ENCODE results near the gene TFF3.

The TFF3 gene

DNA sequence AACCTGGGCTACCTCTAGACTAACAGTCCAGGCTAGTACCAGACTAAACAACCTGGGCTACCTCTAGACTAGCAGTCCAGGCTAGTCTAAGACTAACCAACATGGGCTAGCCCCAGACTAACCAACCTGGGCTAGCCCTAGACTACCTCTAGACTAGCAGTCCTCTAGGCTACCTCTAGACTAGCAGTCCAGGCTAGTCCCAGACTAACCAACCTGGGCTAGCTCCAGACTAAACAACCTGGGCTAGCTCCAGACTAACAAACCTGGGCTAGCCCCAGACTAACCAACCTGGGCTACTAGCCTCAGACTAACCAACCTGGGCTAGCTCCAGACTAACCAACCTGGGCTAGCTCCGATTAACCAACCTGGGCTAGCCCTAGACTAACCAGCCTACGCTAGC, 33.6 kb upstream of the TFF3 start:
- DNase-seq (ENCODE audit: low spot score): no peak
- TF ChIP-seq CTCF (conservative IDR thresholded peaks at IDR 0.05; ENCODE audit: low read depth): no peak
- CTCF ChIA-PET: interaction anchor here (1.1 kb wide), 1 partner anchor 203 kb away, joined by 4 read pairs; no protein-coding TSS in a partner anchor
- POLR2A ChIA-PET (ENCODE audit: low non-redundant PET): no interaction called here
- H3K27ac ChIP-seq: no peak overlapping the region

DNA sequence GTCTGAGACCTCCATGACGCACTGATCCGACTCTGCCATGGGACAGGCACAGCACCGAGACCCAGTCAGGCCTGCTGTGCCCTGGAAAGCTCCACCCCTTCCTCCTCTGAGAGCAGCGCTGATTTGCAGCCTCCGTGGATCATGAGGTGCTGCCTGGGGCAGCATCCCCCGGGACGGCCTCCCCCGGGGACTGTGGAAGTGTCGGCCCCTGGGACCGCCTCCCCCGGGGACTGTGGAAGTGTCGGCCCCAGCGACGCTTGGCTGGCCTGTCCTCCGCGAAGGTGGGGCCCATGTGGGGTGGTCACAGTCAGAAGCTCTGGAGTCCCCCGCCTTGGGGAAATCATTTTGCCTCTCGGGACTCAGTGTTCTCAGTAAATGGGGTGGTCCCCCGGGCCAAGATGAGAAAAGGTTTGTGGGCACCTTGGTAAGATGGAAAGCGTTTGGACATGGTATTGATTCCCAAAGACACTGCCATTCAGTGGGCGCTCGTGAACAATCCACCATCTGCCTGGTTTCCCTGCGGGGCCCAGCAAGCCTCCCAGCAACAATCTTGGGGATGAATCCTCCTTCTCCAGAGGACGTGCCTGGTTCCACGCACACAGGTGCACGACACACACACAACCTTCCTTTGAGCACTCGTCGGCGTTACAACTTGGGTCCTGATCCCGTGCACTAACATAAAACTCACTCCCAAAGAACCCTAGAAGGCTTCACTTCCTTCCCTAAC, 32.6 kb upstream of the TFF3 start:
- no peak overlapping the region for H3K27ac ChIP-seq
- POLR2A ChIA-PET (ENCODE audit: low non-redundant PET): no interaction called here
- no peak for DNase-seq (ENCODE audit: low spot score)
- TF ChIP-seq CTCF (conservative IDR thresholded peaks at IDR 0.05; ENCODE audit: low read depth): no peak
- CTCF ChIA-PET: no interaction called here

- no peak overlapping the region for H3K27ac ChIP-seq
- ChIA-PET CTCF (no interaction called here), POLR2A (ENCODE audit: low non-redundant PET) (no interaction called here)
- DNase-seq (ENCODE audit: low spot score): no peak
- TF ChIP-seq CTCF (conservative IDR thresholded peaks at IDR 0.05; ENCODE audit: low read depth): no peak
These were observed 31.8 kb upstream of the TFF3 start for GRCh38 chr21:42346866-42347600.

- DNase-seq (ENCODE audit: low spot score): no peak
- ChIA-PET CTCF (no interaction called here), POLR2A (ENCODE audit: low non-redundant PET) (no interaction called here)
- no peak for TF ChIP-seq CTCF (conservative IDR thresholded peaks at IDR 0.05; ENCODE audit: low read depth)
- no peak overlapping the region for H3K27ac ChIP-seq
These were observed 31.2 kb upstream of the TFF3 start for GRCh38 chr21:42346441-42346840.

- H3K27ac ChIP-seq: no peak overlapping the region
- DNase-seq (ENCODE audit: low spot score): no peak
- ChIA-PET POLR2A (ENCODE audit: low non-redundant PET) (no interaction called here), CTCF (no interaction called here)
- no peak for TF ChIP-seq CTCF (conservative IDR thresholded peaks at IDR 0.05; ENCODE audit: low read depth)
These were observed 29.4 kb upstream of the TFF3 start for GRCh38 chr21:42344631-42345030.

GRCh38 chr21:42343963-42344510, 28.8 kb upstream of the TFF3 start:
- POLR2A ChIA-PET (ENCODE audit: low non-redundant PET): no interaction called here
- no peak overlapping the region for H3K27ac ChIP-seq
- CTCF ChIA-PET: no interaction called here
- TF ChIP-seq CTCF (conservative IDR thresholded peaks at IDR 0.05; ENCODE audit: low read depth): no peak
- DNase-seq (ENCODE audit: low spot score): no peak
